ENCODE results near the gene SNCAIP. TPM values are rescaled to one million over a fixed set of nuclear protein-coding genes. Genes with fewer than 3 reads are reported as not detected.

SNCAIP gene
- polyA plus RNA-seq, 1 experiment = 1.5 TPM

DNA sequence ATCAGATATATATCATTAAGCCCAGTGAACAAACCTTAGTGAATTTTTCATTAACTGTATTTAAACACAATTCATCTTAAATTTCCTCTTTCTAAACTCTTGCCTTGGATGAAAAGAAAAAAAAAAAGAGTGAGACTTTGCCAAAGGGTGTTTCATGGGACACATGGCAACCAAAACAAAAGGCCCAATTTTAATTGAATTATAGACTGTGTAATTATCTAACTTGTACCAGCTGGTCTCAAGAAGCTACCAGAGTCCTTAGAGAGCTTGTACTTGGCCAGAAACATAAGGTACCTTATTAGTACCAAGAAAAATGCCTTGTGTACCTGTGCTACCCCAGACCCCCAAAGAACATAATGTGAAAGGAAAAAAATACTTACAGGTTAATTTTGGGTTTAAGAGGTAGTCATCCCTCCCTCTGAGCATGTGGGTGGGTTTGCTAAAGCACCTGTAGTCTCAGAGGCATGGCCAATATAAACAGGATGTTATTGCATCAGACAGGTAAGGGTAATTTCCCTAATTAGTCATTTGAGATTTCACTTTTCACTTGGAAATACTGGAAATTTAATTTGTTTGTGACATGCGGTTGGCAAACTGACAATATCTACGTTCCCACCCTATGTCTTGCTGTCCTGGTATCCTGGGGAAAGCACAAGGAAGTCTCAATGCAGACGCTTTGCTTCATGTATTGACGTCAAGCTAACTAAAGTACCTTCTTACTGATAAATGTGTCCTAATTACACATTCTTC lies 90.1 kb downstream of the SNCAIP start:
- TF ChIP-seq, protein P1, sequence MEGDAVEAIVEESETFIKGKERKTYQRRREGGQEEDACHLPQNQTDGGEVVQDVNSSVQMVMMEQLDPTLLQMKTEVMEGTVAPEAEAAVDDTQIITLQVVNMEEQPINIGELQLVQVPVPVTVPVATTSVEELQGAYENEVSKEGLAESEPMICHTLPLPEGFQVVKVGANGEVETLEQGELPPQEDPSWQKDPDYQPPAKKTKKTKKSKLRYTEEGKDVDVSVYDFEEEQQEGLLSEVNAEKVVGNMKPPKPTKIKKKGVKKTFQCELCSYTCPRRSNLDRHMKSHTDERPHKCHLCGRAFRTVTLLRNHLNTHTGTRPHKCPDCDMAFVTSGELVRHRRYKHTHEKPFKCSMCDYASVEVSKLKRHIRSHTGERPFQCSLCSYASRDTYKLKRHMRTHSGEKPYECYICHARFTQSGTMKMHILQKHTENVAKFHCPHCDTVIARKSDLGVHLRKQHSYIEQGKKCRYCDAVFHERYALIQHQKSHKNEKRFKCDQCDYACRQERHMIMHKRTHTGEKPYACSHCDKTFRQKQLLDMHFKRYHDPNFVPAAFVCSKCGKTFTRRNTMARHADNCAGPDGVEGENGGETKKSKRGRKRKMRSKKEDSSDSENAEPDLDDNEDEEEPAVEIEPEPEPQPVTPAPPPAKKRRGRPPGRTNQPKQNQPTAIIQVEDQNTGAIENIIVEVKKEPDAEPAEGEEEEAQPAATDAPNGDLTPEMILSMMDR (IDR thresholded peaks at IDR 0.05; ENCODE audit: insufficient read depth, low read depth, low read length) = no peak
- no peaks in the 10 kb centered on the region for H3K27me3 ChIP-seq (ENCODE audit: control insufficient read depth, insufficient read depth, low read length)
- ChIA-PET CTCF (interaction anchor here (2.4 kb wide), 1 partner anchor 206 kb away, joined by 6 read pairs; no protein-coding TSS in a partner anchor), POLR2A (interaction anchor here (0.7 kb wide), 1 partner anchor 827 kb away, joined by 4 read pairs; no protein-coding TSS in a partner anchor)
- H3K4me3 ChIP-seq (ENCODE audit: low read depth, low read length) = no peak overlapping the region
- H3K36me3 ChIP-seq (ENCODE audit: control insufficient read depth, insufficient read depth, low read length) = no peaks in the 10 kb centered on the region
- no peak for DNase-seq (ENCODE audit: low read depth)

DNA sequence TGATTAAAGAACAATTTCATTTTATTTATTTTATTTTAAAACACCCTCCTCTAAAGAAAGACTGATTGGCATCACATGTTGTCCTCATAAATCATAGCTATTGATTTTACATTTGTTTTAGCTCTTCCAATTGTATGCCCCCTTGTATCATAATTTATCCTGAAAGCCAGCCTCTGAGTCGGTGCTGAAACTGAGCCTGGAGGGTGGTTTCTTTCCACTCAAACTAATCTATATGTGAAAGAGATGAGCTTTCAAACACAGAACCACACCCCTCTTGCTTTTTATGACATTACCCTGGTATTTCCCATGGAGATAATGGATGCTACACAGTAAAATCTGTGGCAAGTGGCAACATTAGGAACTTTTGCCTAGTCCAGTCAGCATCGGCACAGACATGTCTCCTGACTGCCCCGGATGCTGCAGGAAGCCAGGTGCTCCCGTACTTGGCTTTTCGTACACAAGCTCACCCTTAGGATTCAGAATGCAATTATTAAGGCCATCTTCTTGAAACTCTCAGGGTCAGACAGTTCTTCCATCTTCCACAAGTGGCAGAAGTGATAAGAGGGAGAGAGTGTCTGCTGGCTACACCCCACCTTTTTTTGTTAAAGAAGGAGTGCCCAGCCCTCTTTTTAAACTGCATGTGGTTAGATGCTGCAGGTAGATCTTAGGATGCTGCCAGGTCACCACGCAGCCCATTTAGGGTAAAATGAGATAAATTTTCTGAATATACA lies 91.1 kb downstream of the SNCAIP start:
- Histone ChIP-seq H3K4me3 (ENCODE audit: low read depth, low read length) (no peak overlapping the region), H3K36me3 (ENCODE audit: control insufficient read depth, insufficient read depth, low read length) (no peaks in the 10 kb centered on the region), H3K27me3 (ENCODE audit: control insufficient read depth, insufficient read depth, low read length) (no peaks in the 10 kb centered on the region)
- CTCF ChIA-PET = interaction anchor here (1.4 to 1.9 kb wide), 2 partner anchors 10 to 207 kb away, joined by 6 read pairs; no protein-coding TSS in a partner anchor
- POLR2A ChIA-PET = interaction anchor here (0.7 kb wide), 1 partner anchor 826 kb away, joined by 4 read pairs; no protein-coding TSS in a partner anchor
- TF ChIP-seq, protein P1 (IDR thresholded peaks at IDR 0.05; ENCODE audit: insufficient read depth, low read depth, low read length) = no peak
- no peak for DNase-seq (ENCODE audit: low read depth)

DNA sequence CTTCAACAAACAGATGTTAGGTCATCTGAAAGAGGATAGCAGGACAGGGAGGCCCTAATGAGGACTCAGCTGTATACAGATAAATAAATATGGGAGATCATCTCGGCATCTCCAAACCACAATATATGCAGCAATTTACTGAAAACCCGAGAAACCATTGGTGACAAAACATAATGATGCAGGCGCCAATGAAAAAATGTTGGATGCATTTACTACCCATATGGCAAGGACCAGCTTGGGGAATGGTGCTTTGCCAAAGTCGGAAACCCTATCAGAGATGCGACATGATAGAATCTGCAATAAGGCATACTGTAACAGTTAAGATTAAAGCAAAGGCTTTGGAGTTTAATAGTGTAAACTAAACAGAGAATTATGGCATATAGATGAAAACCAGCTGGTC lies 92.0 kb downstream of the SNCAIP start:
- POLR2A ChIA-PET = no interaction called here
- Histone ChIP-seq H3K36me3 (ENCODE audit: control insufficient read depth, insufficient read depth, low read length) (no peaks in the 10 kb centered on the region), H3K27me3 (ENCODE audit: control insufficient read depth, insufficient read depth, low read length) (no peaks in the 10 kb centered on the region), H3K4me3 (ENCODE audit: low read depth, low read length) (no peak overlapping the region)
- TF ChIP-seq, protein P1 (IDR thresholded peaks at IDR 0.05; ENCODE audit: insufficient read depth, low read depth, low read length) = no peak
- DNase-seq (ENCODE audit: low read depth) = no peak
- CTCF ChIA-PET = interaction anchor here (1.4 to 3.7 kb wide), 3 partner anchors 9 to 208 kb away, joined by 6 to 12 read pairs (median 6); no protein-coding TSS in a partner anchor

DNA sequence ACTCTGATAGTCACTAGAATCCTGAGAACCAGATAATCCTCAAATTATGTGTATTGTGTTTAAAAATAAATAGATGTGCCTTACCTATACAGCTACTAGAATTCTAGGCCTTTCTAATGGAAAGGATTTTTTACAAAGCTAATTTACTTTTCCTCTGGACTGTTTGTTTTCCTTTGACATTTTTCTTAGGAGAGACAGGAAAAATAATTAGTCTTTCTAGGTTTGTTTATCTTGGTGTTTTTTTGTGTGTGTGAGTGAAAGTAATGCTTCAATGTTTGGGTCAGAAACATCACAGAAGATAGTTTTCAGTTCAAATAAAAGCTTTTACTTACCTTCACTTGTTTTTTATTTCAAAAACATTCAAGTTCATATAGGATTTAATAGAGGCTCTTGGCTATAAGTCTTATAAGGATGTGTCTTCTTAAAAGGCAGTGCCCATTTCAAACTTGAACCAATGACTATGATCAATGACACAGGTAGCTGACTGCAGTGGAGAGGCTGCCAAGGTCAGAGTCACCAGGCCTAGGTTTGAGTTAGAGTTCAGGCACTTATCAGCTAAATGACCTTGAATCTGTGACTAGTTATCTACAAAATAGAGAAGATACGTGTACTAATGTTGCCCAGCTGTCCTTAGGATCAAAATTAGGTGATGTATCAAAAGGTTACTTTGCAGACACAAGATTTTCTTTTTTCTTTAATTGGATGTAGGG lies 92.8 kb downstream of the SNCAIP start:
- DNase-seq (ENCODE audit: low read depth) = no peak
- POLR2A ChIA-PET = no interaction called here
- TF ChIP-seq, protein P1 (IDR thresholded peaks at IDR 0.05; ENCODE audit: insufficient read depth, low read depth, low read length) = no peak
- CTCF ChIA-PET = interaction anchor here (0.7 to 3.7 kb wide), 4 partner anchors 9 to 209 kb away, joined by 3 to 12 read pairs (median 6); no protein-coding TSS in a partner anchor
- Histone ChIP-seq H3K27me3 (ENCODE audit: control insufficient read depth, insufficient read depth, low read length) (no peaks in the 10 kb centered on the region), H3K36me3 (ENCODE audit: control insufficient read depth, insufficient read depth, low read length) (no peaks in the 10 kb centered on the region), H3K4me3 (ENCODE audit: low read depth, low read length) (no peak overlapping the region)

Measured in BJ (cell line).